SK-N-SH (cell line): ENCODE measurements around the gene SLC66A2. TPM values are rescaled to one million over a fixed set of nuclear protein-coding genes. Genes with fewer than 3 reads are reported as not detected.
"Not testable (repeated sequence)": the region's sequence is repeated elsewhere in the genome, so short reads cannot be mapped to it uniquely, and the experiment has no call there.

Experiments used
- CTCF ChIA-PET: fragments of 300-600, 350-600 bp; formaldehyde crosslinking; extraction: SDS; loops from one replicate; lab custom pipeline; 2021; lab: Yijun Ruan, JAX
- POLR2A ChIA-PET: fragments of 350-600 bp; sonication (Branson Sonifier 250); formaldehyde crosslinking; extraction: SDS; loops from one replicate; lab custom pipeline; 2020; ENCODE audit warnings: antibody characterized with exemption, inconsistent platforms; lab: Yijun Ruan, JAX
- DNase-seq: peaks from one replicate; pipeline ENCODE4 v3.0.0; 2012
- H2AFZ ChIP-seq: fragments of 200-600 bp; sonication (generic); 2 replicates; pipeline ENCODE4 v1.8.1; 2016; ENCODE audit warnings: antibody characterized with exemption, mild to moderate bottlenecking, low read depth
- H3F3A ChIP-seq: fragments of 200-600 bp; sonication (generic); replicated peaks from 2 replicates; pipeline ENCODE3; 2016; ENCODE audit warnings: antibody characterized with exemption, mild to moderate bottlenecking; ENCODE audit not compliant: insufficient read depth
- H3K27ac ChIP-seq, 2 experiments: fragments of 200-500 bp in 1 of 2; fragments of 200-600 bp in 1 of 2; sonication (Bioruptor generic) in 1 of 2; sonication (generic), shearing (Covaris generic) in 1 of 2; 2 replicates each; pipeline versions ENCODE4 v1.5.1 to v1.6.1; 2014 to 2016; ENCODE audit warnings: low read depth in 2 of 2, inconsistent platforms in 1 of 2, low read length in 1 of 2, mild to moderate bottlenecking in 1 of 2, mixed read lengths in 1 of 2
- H3K27me3 ChIP-seq: fragments of 200-600 bp; sonication (generic), shearing (Covaris generic); 2 replicates; pipeline ENCODE4 v1.6.1; 2016; ENCODE audit warnings: mixed run types; ENCODE audit not compliant: insufficient read depth
- H3K36me3 ChIP-seq, 2 experiments: fragments of 200-500 bp in 1 of 2; fragments of 200-600 bp in 1 of 2; sonication (Bioruptor generic) in 1 of 2; sonication (generic) in 1 of 2; replicated peaks in 1 of 2; 2 replicates each; pipeline versions ENCODE3 to v1.5.1; 2014 to 2016; ENCODE audit warnings: low read length in 1 of 2, mild to moderate bottlenecking in 1 of 2; ENCODE audit not compliant: insufficient read depth in 2 of 2, control insufficient read depth in 1 of 2
- H3K4me1 ChIP-seq, 2 experiments: fragments of 200-500 bp in 1 of 2; fragments of 200-600 bp in 1 of 2; sonication (Bioruptor generic) in 1 of 2; sonication (generic), shearing (Covaris generic) in 1 of 2; 2 replicates each; pipeline versions ENCODE4 v1.5.1 to v1.6.1; 2014 to 2016; ENCODE audit warnings: low read depth in 1 of 2, low read length in 1 of 2, mixed run types in 1 of 2; ENCODE audit not compliant: insufficient read depth in 2 of 2, control insufficient read depth in 1 of 2
- H3K4me2 ChIP-seq: fragments of 200-600 bp; sonication (generic), shearing (Covaris generic); 2 replicates; pipeline ENCODE4 v1.6.1; 2017; ENCODE audit warnings: mixed run types
- H3K4me3 ChIP-seq, 2 experiments: fragments of 200-500 bp in 1 of 2; fragments of 200-600 bp in 1 of 2; sonication (Bioruptor generic) in 1 of 2; sonication (generic), shearing (Covaris generic) in 1 of 2; 2 replicates each; pipeline versions ENCODE4 v1.5.1 to v1.8.1; 2014 to 2016; ENCODE audit warnings: low read depth in 2 of 2, inconsistent platforms in 1 of 2, low read length in 1 of 2, mild to moderate bottlenecking in 1 of 2, mixed read lengths in 1 of 2, moderate library complexity in 1 of 2
- H3K79me2 ChIP-seq: fragments of 200-600 bp; sonication (generic); 2 replicates; pipeline ENCODE4 v1.8.1; 2017; ENCODE audit warnings: mild to moderate bottlenecking; ENCODE audit not compliant: insufficient read depth
- H3K9ac ChIP-seq: fragments of 200-600 bp; sonication (generic); 2 replicates; pipeline ENCODE4 v1.6.1; 2017; ENCODE audit warnings: mixed run types
- H3K9me2 ChIP-seq: fragments of 200-600 bp; sonication (generic); 2 replicates; pipeline ENCODE4 v1.6.1; 2017; ENCODE audit warnings: mixed run types
- H3K9me3 ChIP-seq: fragments of 200-600 bp; sonication (generic); 2 replicates; pipeline ENCODE4 v1.6.1; 2017; ENCODE audit warnings: mixed run types, mild to moderate bottlenecking, moderate library complexity
- H4K20me1 ChIP-seq: fragments of 200-600 bp; sonication (generic); 2 replicates; pipeline ENCODE4 v1.6.1; 2017; ENCODE audit warnings: mild to moderate bottlenecking, mixed run types; ENCODE audit not compliant: insufficient read depth
- CHD2 ChIP-seq: fragments of 150-350 bp; IDR thresholded peaks from 2 replicates; pipeline ENCODE4 v1.6.1; 2018; ENCODE audit warnings: low read length; ENCODE audit not compliant: partially characterized antibody
- CTCF ChIP-seq: fragments of 200-600 bp; sonication (generic); IDR thresholded peaks from 2 replicates; pipeline ENCODE4 v1.6.1; 2017; ENCODE audit warnings: antibody characterized with exemption, mild to moderate bottlenecking, moderate library complexity
- ELF1 ChIP-seq: IDR thresholded peaks from 2 replicates; pipeline ENCODE4 v1.4.0; 2012
- EP300 ChIP-seq, 2 experiments: IDR thresholded peaks; 2 replicates each; pipeline versions ENCODE4 v1.4.0 to v1.6.1; 2012; ENCODE audit warnings: borderline replicate concordance in 1 of 2, low read depth in 1 of 2, low read length in 1 of 2
- FOSL2 ChIP-seq: IDR thresholded peaks from 2 replicates; pipeline ENCODE4 v1.4.0; 2012; ENCODE audit warnings: low read depth, mild to moderate bottlenecking, moderate library complexity, borderline replicate concordance
- FOXJ3 ChIP-seq: sonication (generic); formaldehyde crosslinking; IDR thresholded peaks from 2 replicates; pipeline ENCODE4 v1.5.1; 2020; ENCODE audit warnings: mild to moderate bottlenecking, missing genetic modification reagents
- GATA2 ChIP-seq: sonication (generic); formaldehyde crosslinking; IDR thresholded peaks from 2 replicates; pipeline ENCODE4 v1.5.0; 2020; ENCODE audit warnings: mild to moderate bottlenecking, missing genetic modification reagents
- JUND ChIP-seq: IDR thresholded peaks from 2 replicates; pipeline ENCODE4 v1.4.0; 2012
- NFIC ChIP-seq: IDR thresholded peaks from 2 replicates; pipeline ENCODE4 v1.4.0; 2012; ENCODE audit warnings: borderline replicate concordance
- POLR2AphosphoS5 ChIP-seq: IDR thresholded peaks from 2 replicates; pipeline ENCODE4 v1.6.1; 2012; ENCODE audit warnings: low read depth, low read length
- RFX5 ChIP-seq: IDR thresholded peaks from 2 replicates; pipeline ENCODE4 v1.6.1; 2012; ENCODE audit warnings: mild to moderate bottlenecking, improper control_type of control experiment, low read length
- SIN3A ChIP-seq: IDR thresholded peaks from 2 replicates; pipeline ENCODE4 v1.6.1; 2012; ENCODE audit warnings: low read depth, mild to moderate bottlenecking, low read length, moderate library complexity, borderline replicate concordance
- SMC3 ChIP-seq: IDR thresholded peaks from 2 replicates; pipeline ENCODE4 v1.6.1; 2012; ENCODE audit warnings: low read depth, low read length, improper control_type of control experiment
- TEAD4 ChIP-seq: IDR thresholded peaks from 2 replicates; pipeline ENCODE4 v1.4.0; 2012; ENCODE audit warnings: mild to moderate bottlenecking, borderline replicate concordance; ENCODE audit not compliant: insufficient read depth
- YY1 ChIP-seq: IDR thresholded peaks from 2 replicates; pipeline ENCODE4 v1.4.0; 2012; ENCODE audit warnings: low read depth, mild to moderate bottlenecking
- WGBS: methylation state at CpG from one replicate; pipeline ENCODE4 v1.1.6; 2017; ENCODE audit warnings: low lambda C conversion rate; 5-methylcytosine and 5-hydroxymethylcytosine counted together
- polyA plus RNA-seq, 3 experiments: library from polyadenylated mRNA; depleted of rRNA; stranded (reverse); fragments of >200 nt; gene quantifications; 2 replicates each; pipeline ENCODE4 v1.2.3, GENCODE V29; 2012
- TF ChIP-seq, protein P1 (sequence below): IDR thresholded peaks from 2 replicates; pipeline ENCODE4 v1.6.1; 2012; ENCODE audit warnings: mild to moderate bottlenecking, low read depth, low read length, moderate library complexity
- TF ChIP-seq, protein P2 (sequence below): IDR thresholded peaks from 2 replicates; pipeline ENCODE4 v1.4.0; 2012; ENCODE audit warnings: low read depth, borderline replicate concordance

Gene SLC66A2
- polyA plus RNA-seq, 1 of the 3 experiments (the other 2 are of a cell fraction) = 14.5 TPM

GRCh38 chr18:79999701-80000100 lies 48.2 kb upstream of the SLC66A2 start:
- H3K27ac ChIP-seq, H2AFZ ChIP-seq, H3F3A ChIP-seq, H3K9ac ChIP-seq, H3K36me3 ChIP-seq, H3K9me2 ChIP-seq, H3K9me3 ChIP-seq, CTCF ChIA-PET, H3K4me3 ChIP-seq, H4K20me1 ChIP-seq, H3K27me3 ChIP-seq, H3K4me2 ChIP-seq, H3K79me2 ChIP-seq, POLR2A ChIA-PET, H3K4me1 ChIP-seq, DNase-seq: not testable (repeated sequence)
- 38% methylated on average over 2 of the region's 2 CpGs for WGBS

GRCh38 chr18:79991494-79991893 lies 40.0 kb upstream of the SLC66A2 start:
- Histone ChIP-seq H3K4me1 (peaks cover 2 to 9% of the 10 kb centered on the region in 2 experiments; a peak in 2 of 4 replicates), H4K20me1 (peaks cover 11% of the 10 kb centered on the region), H3K9me2 (no peaks in the 10 kb centered on the region), H3K27me3 (no peaks in the 10 kb centered on the region), H2AFZ (no peak overlapping the region), H3K4me2 (no peak overlapping the region), H3K4me3 (no peak overlapping the region), H3K36me3 (peaks cover 0 to under 1% of the 10 kb centered on the region in 2 experiments), H3F3A (peaks cover 14% of the 10 kb centered on the region), H3K79me2 (peaks cover 18% of the 10 kb centered on the region), H3K9ac (no peak overlapping the region), H3K27ac (no peak overlapping the region), H3K9me3 (no peaks in the 10 kb centered on the region)
- POLR2A ChIA-PET = no interaction called here
- TF ChIP-seq SMC3 (no peak), ELF1 (no peak), CHD2 (no peak), TEAD4 (no peak), RFX5 (no peak), POLR2AphosphoS5 (no peak), CTCF (no peak), GATA2 (CRISPR knock-in tag) (no peak), JUND (no peak), YY1 (no peak), NFIC (no peak), FOSL2 (no peak), EP300 (IDR thresholded peaks at IDR 0.05; ENCODE audit: borderline replicate concordance in 1 of 2, low read depth in 1 of 2, low read length in 1 of 2) (no peak), FOXJ3 (CRISPR knock-in tag) (no peak), SIN3A (no peak)
- TF ChIP-seq, protein P1, sequence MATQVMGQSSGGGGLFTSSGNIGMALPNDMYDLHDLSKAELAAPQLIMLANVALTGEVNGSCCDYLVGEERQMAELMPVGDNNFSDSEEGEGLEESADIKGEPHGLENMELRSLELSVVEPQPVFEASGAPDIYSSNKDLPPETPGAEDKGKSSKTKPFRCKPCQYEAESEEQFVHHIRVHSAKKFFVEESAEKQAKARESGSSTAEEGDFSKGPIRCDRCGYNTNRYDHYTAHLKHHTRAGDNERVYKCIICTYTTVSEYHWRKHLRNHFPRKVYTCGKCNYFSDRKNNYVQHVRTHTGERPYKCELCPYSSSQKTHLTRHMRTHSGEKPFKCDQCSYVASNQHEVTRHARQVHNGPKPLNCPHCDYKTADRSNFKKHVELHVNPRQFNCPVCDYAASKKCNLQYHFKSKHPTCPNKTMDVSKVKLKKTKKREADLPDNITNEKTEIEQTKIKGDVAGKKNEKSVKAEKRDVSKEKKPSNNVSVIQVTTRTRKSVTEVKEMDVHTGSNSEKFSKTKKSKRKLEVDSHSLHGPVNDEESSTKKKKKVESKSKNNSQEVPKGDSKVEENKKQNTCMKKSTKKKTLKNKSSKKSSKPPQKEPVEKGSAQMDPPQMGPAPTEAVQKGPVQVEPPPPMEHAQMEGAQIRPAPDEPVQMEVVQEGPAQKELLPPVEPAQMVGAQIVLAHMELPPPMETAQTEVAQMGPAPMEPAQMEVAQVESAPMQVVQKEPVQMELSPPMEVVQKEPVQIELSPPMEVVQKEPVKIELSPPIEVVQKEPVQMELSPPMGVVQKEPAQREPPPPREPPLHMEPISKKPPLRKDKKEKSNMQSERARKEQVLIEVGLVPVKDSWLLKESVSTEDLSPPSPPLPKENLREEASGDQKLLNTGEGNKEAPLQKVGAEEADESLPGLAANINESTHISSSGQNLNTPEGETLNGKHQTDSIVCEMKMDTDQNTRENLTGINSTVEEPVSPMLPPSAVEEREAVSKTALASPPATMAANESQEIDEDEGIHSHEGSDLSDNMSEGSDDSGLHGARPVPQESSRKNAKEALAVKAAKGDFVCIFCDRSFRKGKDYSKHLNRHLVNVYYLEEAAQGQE = no peak
- TF ChIP-seq, protein P2, sequence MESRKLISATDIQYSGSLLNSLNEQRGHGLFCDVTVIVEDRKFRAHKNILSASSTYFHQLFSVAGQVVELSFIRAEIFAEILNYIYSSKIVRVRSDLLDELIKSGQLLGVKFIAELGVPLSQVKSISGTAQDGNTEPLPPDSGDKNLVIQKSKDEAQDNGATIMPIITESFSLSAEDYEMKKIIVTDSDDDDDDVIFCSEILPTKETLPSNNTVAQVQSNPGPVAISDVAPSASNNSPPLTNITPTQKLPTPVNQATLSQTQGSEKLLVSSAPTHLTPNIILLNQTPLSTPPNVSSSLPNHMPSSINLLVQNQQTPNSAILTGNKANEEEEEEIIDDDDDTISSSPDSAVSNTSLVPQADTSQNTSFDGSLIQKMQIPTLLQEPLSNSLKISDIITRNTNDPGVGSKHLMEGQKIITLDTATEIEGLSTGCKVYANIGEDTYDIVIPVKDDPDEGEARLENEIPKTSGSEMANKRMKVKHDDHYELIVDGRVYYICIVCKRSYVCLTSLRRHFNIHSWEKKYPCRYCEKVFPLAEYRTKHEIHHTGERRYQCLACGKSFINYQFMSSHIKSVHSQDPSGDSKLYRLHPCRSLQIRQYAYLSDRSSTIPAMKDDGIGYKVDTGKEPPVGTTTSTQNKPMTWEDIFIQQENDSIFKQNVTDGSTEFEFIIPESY = no peak
- CTCF ChIA-PET = no interaction called here
- WGBS = 41% methylated on average over 2 of the region's 2 CpGs
- no peak for DNase-seq
